ENCODE measurements around the gene NTM. TPM values are rescaled to one million over a fixed set of nuclear protein-coding genes. Genes with fewer than 3 reads are reported as not detected.

NTM gene
- total RNA-seq, 1 experiment from 2014 or later: 0.73 TPM

DNA sequence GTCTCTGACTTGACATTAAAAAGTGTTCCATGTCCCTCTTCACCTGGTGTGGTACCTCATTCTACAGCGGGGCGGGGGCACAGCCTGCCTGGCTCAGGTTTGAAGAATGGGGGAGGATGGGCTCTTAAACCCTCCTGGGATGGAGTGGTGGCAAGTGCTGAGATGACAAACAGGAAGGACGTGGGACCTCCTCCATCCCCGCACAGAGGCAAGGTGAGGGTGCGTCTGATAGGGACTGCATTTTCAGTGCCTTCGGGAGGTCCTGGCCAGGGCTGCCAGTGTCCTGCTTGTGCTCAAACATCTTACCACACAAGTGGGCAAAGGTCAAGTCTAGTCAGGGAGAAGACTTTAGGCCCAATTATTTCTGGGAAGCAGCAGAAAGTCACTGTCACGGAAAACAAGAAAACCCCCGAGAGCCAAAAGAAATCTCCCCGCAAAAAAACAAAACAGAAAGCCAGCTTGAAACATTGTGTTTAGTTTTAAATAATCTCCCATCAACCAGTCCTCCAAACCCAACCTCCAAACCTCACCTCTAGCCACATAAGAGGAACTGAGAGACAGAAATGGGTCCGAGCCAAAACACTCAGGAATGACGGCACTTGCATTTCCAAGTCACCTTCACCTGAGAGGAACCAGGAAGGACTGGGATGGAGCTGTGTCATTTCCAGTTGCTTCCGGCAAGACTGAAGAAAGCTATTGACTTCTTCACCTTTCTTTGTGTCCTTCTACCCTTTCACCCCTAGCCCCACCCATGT lies 966.5 kb downstream of the NTM start:
- POLR2A ChIA-PET: no interaction called here
- Mint-ChIP-seq H3K27ac (ENCODE audit: unreplicated experiment) (no peak overlapping the region), H3K9me3 (ENCODE audit: unreplicated experiment) (no peaks in the 10 kb centered on the region), H3K36me3 (ENCODE audit: insufficient read depth, unreplicated experiment) (no peaks in the 10 kb centered on the region), H3K4me1 (ENCODE audit: low read depth, unreplicated experiment) (no peaks in the 10 kb centered on the region), H3K27me3 (ENCODE audit: insufficient read depth, unreplicated experiment) (peaks cover 6% of the 10 kb centered on the region), H3K4me3 (ENCODE audit: unreplicated experiment) (no peak overlapping the region)
- CTCF ChIA-PET: no interaction called here
- Histone ChIP-seq H3K36me3 (ENCODE audit: control insufficient read depth, insufficient read depth, low read length) (no peaks in the 10 kb centered on the region), H3K4me1 (no peaks in the 10 kb centered on the region), H3K9me3 (no peaks in the 10 kb centered on the region; the same call in 1 of the 2 replicates), H3K27me3 (replicated peaks; ENCODE audit: control insufficient read depth, insufficient read depth, low read length) (no peaks in the 10 kb centered on the region), H3K4me3 (ENCODE audit: low read depth, low read length) (no peak overlapping the region)
- intact Hi-C loops (cut with micrococcal nuclease; ENCODE audit: unreplicated experiment): no loop called here
- no TSS peak for BruUV-seq (replicated peaks)
- TF ChIP-seq, protein P1, sequence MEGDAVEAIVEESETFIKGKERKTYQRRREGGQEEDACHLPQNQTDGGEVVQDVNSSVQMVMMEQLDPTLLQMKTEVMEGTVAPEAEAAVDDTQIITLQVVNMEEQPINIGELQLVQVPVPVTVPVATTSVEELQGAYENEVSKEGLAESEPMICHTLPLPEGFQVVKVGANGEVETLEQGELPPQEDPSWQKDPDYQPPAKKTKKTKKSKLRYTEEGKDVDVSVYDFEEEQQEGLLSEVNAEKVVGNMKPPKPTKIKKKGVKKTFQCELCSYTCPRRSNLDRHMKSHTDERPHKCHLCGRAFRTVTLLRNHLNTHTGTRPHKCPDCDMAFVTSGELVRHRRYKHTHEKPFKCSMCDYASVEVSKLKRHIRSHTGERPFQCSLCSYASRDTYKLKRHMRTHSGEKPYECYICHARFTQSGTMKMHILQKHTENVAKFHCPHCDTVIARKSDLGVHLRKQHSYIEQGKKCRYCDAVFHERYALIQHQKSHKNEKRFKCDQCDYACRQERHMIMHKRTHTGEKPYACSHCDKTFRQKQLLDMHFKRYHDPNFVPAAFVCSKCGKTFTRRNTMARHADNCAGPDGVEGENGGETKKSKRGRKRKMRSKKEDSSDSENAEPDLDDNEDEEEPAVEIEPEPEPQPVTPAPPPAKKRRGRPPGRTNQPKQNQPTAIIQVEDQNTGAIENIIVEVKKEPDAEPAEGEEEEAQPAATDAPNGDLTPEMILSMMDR (IDR thresholded peaks at IDR 0.05; ENCODE audit: insufficient read depth in 1 of 2, low read depth in 1 of 2, low read length in 1 of 2, severe bottlenecking in 1 of 2, unreplicated experiment in 1 of 2): no peak
- DNase-seq: no peak

DNA sequence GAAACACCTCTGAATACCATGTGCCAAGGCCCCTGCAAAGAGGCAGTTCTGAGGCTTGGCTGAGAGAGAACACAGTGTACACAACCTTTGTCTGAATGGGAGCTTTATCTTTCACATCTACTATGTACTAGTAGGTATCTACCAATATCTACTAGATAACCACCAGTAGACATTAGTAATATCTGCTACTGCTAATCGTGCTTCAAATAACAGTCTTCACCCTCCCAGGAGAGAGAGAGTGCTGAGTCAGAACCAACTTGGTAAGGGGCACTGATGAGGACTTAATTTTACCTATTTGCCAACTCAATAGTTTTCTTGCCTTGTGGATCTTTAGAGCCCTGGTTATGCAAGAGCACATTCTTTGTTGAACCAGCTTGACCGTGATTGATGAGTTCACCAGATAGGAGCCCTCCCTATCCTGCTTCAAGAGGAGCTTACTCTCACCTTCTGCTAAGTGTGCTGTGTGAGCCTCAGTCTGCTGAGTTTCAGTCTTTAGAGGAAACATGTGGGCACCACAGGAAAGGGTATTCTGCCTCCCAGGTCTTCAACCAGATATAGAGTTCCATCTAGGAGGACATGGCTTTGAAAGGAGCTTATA lies 967.5 kb downstream of the NTM start:
- intact Hi-C loops (cut with micrococcal nuclease; ENCODE audit: unreplicated experiment): no loop called here
- BruUV-seq (replicated peaks): no TSS peak
- Histone ChIP-seq H3K4me1 (no peaks in the 10 kb centered on the region), H3K9me3 (no peaks in the 10 kb centered on the region; the same call in 1 of the 2 replicates), H3K4me3 (ENCODE audit: low read depth, low read length) (no peak overlapping the region), H3K27me3 (replicated peaks; ENCODE audit: control insufficient read depth, insufficient read depth, low read length) (no peaks in the 10 kb centered on the region), H3K36me3 (ENCODE audit: control insufficient read depth, insufficient read depth, low read length) (no peaks in the 10 kb centered on the region)
- no peaks in the 10 kb centered on the region for H3K4me1 Mint-ChIP-seq (ENCODE audit: low read depth, unreplicated experiment)
- H3K27ac Mint-ChIP-seq (ENCODE audit: unreplicated experiment): no peak overlapping the region
- ChIA-PET CTCF (no interaction called here), POLR2A (no interaction called here)
- H3K4me3 Mint-ChIP-seq (ENCODE audit: unreplicated experiment): no peak overlapping the region
- TF ChIP-seq, protein P1 (IDR thresholded peaks at IDR 0.05; ENCODE audit: insufficient read depth in 1 of 2, low read depth in 1 of 2, low read length in 1 of 2, severe bottlenecking in 1 of 2, unreplicated experiment in 1 of 2): no peak
- peaks cover 9% of the 10 kb centered on the region for H3K27me3 Mint-ChIP-seq (ENCODE audit: insufficient read depth, unreplicated experiment)
- DNase-seq: no peak
- H3K9me3 Mint-ChIP-seq (ENCODE audit: unreplicated experiment): no peaks in the 10 kb centered on the region
- no peaks in the 10 kb centered on the region for H3K36me3 Mint-ChIP-seq (ENCODE audit: insufficient read depth, unreplicated experiment)

DNA sequence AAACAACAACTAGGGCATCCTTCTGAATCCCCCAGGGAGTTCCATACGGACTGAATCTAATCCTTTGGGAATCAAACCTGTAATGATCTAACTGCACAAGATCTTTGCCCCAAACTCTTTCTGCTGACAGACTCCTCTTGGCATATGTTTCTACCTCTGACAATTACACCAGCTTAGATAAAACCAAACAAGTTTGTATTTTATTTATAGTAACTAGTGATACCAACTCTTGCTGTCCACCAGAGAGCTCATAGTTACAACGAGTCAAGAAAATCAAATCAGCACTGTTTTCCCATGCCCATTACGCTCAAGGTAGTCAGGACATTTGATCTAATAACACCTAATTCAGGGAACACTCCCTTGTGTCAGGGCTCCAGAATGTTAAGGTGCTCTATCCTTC lies 972.0 kb downstream of the NTM start:
- H3K4me3 ChIP-seq (ENCODE audit: low read depth, low read length): no peak overlapping the region
- H3K4me1 ChIP-seq: no peaks in the 10 kb centered on the region
- Mint-ChIP-seq H3K4me1 (ENCODE audit: low read depth, unreplicated experiment) (no peaks in the 10 kb centered on the region), H3K27me3 (ENCODE audit: insufficient read depth, unreplicated experiment) (peaks cover 9% of the 10 kb centered on the region), H3K36me3 (ENCODE audit: insufficient read depth, unreplicated experiment) (no peaks in the 10 kb centered on the region), H3K4me3 (ENCODE audit: unreplicated experiment) (no peak overlapping the region), H3K9me3 (ENCODE audit: unreplicated experiment) (no peaks in the 10 kb centered on the region), H3K27ac (ENCODE audit: unreplicated experiment) (no peak overlapping the region)
- TF ChIP-seq, protein P1 (IDR thresholded peaks at IDR 0.05; ENCODE audit: insufficient read depth in 1 of 2, low read depth in 1 of 2, low read length in 1 of 2, severe bottlenecking in 1 of 2, unreplicated experiment in 1 of 2): no peak
- intact Hi-C loops (cut with micrococcal nuclease; ENCODE audit: unreplicated experiment): no loop called here
- H3K36me3 ChIP-seq (ENCODE audit: control insufficient read depth, insufficient read depth, low read length): no peaks in the 10 kb centered on the region
- ChIA-PET CTCF (no interaction called here), POLR2A (no interaction called here)
- no peak for DNase-seq
- BruUV-seq (replicated peaks): no TSS peak
- no peaks in the 10 kb centered on the region for H3K9me3 ChIP-seq
- H3K27me3 ChIP-seq (replicated peaks; ENCODE audit: control insufficient read depth, insufficient read depth, low read length): no peaks in the 10 kb centered on the region

Measured in Caco-2 (cell line).